NB4 (cell line): ENCODE results near the gene NPTX2.

Experiments
- DNase-seq: peaks from one replicate; pipeline ENCODE4 v3.0.0; 2010; ENCODE audit warnings: low read depth
- H3K4me3 ChIP-seq: one replicate; pipeline ENCODE4 v1.5.1; 2011; ENCODE audit warnings: mild to moderate bottlenecking, low read depth, low read length, moderate library complexity
- CTCF ChIP-seq: IDR thresholded peaks from one replicate; pipeline ENCODE4 v1.5.1; 2012; ENCODE audit warnings: low read depth, low read length
- MAX ChIP-seq: IDR thresholded peaks from 2 replicates; pipeline ENCODE4 v1.6.1; 2011; ENCODE audit warnings: low read depth, low read length
- MYC ChIP-seq: IDR thresholded peaks from 2 replicates; pipeline ENCODE4 v1.6.1; 2011; ENCODE audit warnings: low read depth, low read length
- POLR2A ChIP-seq: IDR thresholded peaks from 2 replicates; pipeline ENCODE4 v1.6.1; 2011; ENCODE audit warnings: mild to moderate bottlenecking; ENCODE audit not compliant: insufficient read length; ENCODE audit errors: extremely low read depth

Gene NPTX2

GRCh38 chr7:98651760-98652159 lies 34.7 kb downstream of the NPTX2 start:
- no peak for TF ChIP-seq MYC
- no peak for TF ChIP-seq CTCF
- no peak for TF ChIP-seq POLR2A
- no peak for TF ChIP-seq MAX
- DNase-seq: no peak
- H3K4me3 ChIP-seq: no peak overlapping the region

GRCh38 chr7:98653601-98654310 lies 36.7 kb downstream of the NPTX2 start:
- TF ChIP-seq POLR2A: no peak
- no peak for TF ChIP-seq MAX
- TF ChIP-seq CTCF: no peak
- no peak overlapping the region for H3K4me3 ChIP-seq
- DNase-seq: no peak

GRCh38 chr7:98654524-98655272 lies 37.6 kb downstream of the NPTX2 start:
- H3K4me3 ChIP-seq: no peak overlapping the region
- no peak for DNase-seq
- TF ChIP-seq MYC: no peak
- no peak for TF ChIP-seq POLR2A
- TF ChIP-seq CTCF: no peak
- no peak for TF ChIP-seq MAX

- no peak overlapping the region for H3K4me3 ChIP-seq
- no peak for DNase-seq
- TF ChIP-seq MYC (no peak), POLR2A (no peak), CTCF (no peak), MAX (no peak)
Measured at GRCh38 chr7:98655611-98656010, 38.5 kb downstream of the NPTX2 start.

- H3K4me3 ChIP-seq: no peak overlapping the region
- no peak for DNase-seq
- TF ChIP-seq MYC (no peak), MAX (no peak), POLR2A (no peak), CTCF (no peak)
Measured at GRCh38 chr7:98656899-98657298, 39.8 kb downstream of the NPTX2 start.
